Bronchial epithelial cell (primary cell): ENCODE measurements around the gene NWD2. TPM values are rescaled to one million over a fixed set of nuclear protein-coding genes. Genes with fewer than 3 reads are reported as not detected.

Experiments
- DNase-seq: peaks from one replicate; pipeline ENCODE4 v3.0.0-alpha.2; 2010; ENCODE audit warnings: low read depth
- FAIRE-seq: peaks from 2 replicates; lab custom pipeline; 2011; peaks lifted over from hg19 to GRCh38; lab: Jason Lieb, UNC
- H3K27me3 ChIP-seq: 2 replicates; pipeline ENCODE4 v1.5.1; 2011; ENCODE audit warnings: low read length; ENCODE audit not compliant: control insufficient read depth, insufficient read depth
- H3K36me3 ChIP-seq: 2 replicates; pipeline ENCODE4 v1.5.1; 2011; ENCODE audit warnings: low read length; ENCODE audit not compliant: control insufficient read depth, insufficient read depth
- H3K4me3 ChIP-seq: 2 replicates; pipeline ENCODE4 v1.5.1; 2011; ENCODE audit warnings: mild to moderate bottlenecking, low read depth, low read length, control low read depth
- total RNA-seq: library from RNA; depleted of rRNA; stranded (reverse); fragments of >200 nt; gene quantifications from 2 replicates; pipeline ENCODE4 v1.2.1, GENCODE V29; 2014
- TF ChIP-seq, protein P1 (sequence below): IDR thresholded peaks from 2 replicates; pipeline ENCODE4 v1.5.1; 2011; ENCODE audit warnings: mild to moderate bottlenecking, moderate library complexity, low read length, control low read depth, inconsistent platforms; ENCODE audit not compliant: insufficient read depth, severe bottlenecking

Gene NWD2
- total RNA-seq, 1 donor from 2014 or later = 0.26 TPM

DNA sequence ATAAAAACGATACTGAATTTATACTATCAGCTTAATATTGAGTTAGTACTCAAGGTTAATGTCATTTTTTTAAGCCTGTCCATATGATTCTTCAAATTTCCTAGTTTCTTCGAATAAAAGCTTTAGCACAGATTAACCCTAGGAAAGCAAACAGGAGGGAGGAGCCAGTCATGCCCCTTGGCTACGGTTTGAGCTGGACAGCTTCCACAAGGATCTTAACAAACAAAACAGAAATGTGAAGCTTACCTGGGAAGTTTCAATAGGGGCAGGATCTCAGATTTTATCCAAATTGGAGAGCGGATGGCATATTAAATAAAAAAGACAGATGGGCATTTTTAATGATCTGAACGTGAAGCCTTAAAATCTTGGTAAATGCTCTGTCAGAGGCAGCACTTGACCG lies 2.3 kb downstream of the NWD2 start:
- TF ChIP-seq, protein P1, sequence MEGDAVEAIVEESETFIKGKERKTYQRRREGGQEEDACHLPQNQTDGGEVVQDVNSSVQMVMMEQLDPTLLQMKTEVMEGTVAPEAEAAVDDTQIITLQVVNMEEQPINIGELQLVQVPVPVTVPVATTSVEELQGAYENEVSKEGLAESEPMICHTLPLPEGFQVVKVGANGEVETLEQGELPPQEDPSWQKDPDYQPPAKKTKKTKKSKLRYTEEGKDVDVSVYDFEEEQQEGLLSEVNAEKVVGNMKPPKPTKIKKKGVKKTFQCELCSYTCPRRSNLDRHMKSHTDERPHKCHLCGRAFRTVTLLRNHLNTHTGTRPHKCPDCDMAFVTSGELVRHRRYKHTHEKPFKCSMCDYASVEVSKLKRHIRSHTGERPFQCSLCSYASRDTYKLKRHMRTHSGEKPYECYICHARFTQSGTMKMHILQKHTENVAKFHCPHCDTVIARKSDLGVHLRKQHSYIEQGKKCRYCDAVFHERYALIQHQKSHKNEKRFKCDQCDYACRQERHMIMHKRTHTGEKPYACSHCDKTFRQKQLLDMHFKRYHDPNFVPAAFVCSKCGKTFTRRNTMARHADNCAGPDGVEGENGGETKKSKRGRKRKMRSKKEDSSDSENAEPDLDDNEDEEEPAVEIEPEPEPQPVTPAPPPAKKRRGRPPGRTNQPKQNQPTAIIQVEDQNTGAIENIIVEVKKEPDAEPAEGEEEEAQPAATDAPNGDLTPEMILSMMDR = no peak
- H3K4me3 ChIP-seq = no peak overlapping the region
- H3K36me3 ChIP-seq = no peaks in the 10 kb centered on the region
- no peak for FAIRE-seq
- no peak for DNase-seq
- peaks cover 16% of the 10 kb centered on the region for H3K27me3 ChIP-seq

DNA sequence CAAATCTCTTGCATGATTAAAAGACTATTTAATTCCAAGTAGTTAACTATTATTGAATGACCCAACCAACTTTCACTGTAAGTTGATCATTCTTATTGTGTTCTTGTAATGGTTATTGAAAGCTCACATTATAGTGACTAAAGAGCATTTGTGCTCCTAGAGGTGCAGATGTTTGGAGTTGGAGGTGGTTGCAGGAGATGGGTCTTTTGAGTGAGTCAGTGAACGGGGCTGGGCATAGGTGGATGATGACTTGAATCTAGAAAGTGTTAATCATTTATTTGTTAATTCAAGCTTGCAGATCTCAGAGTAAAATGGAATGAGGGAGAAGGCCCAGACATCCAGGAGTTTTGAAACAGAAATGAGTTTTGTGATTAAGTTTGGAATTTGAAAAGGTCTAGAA lies 13.7 kb downstream of the NWD2 start:
- no peaks in the 10 kb centered on the region for H3K27me3 ChIP-seq
- no peak overlapping the region for H3K4me3 ChIP-seq
- no peaks in the 10 kb centered on the region for H3K36me3 ChIP-seq
- TF ChIP-seq, protein P1 = no peak
- no peak for FAIRE-seq
- DNase-seq = no peak

DNA sequence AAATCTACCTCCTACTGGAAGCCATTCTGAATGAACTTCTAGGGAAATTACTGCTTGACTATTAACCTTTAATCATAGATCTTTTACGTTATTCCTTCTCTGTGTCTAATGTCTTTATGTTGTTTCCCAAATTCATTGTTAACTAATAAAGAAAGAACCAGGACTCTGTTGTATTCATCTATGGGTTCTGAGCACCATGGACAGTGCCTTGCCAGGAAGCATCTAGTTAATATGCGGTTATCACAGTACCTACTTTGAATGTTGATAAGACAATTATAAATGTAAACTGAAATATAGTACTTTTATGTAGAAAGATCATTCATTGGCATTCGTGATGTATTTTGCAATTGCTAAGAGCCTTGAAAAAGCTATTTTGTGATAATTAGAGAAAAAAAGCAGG lies 23.8 kb downstream of the NWD2 start:
- Histone ChIP-seq H3K4me3 (no peak overlapping the region), H3K36me3 (no peaks in the 10 kb centered on the region), H3K27me3 (no peaks in the 10 kb centered on the region)
- DNase-seq (no peak), FAIRE-seq (no peak)
- TF ChIP-seq, protein P1 = no peak

DNA sequence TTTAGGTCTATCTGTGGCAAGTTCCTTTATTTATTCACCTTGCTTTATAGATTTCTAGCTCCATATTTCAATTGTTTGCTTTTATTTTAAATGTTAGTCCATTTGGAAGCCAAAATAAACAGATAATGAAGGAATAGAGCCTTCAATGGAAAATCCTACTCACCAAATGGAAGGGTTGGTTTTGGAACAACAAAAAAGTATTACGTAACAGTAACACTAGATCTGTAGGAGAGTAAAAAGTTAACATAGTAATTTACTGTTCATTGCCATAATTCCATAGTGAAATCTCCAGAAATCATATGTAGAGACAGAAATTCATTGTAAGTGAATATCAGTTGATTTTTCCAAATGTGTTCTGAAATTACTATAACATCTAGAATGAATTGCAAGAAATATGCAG lies 34.6 kb downstream of the NWD2 start:
- H3K4me3 ChIP-seq = no peak overlapping the region
- DNase-seq = no peak
- TF ChIP-seq, protein P1 = no peak
- no peaks in the 10 kb centered on the region for H3K27me3 ChIP-seq
- H3K36me3 ChIP-seq = no peaks in the 10 kb centered on the region
- no peak for FAIRE-seq

DNA sequence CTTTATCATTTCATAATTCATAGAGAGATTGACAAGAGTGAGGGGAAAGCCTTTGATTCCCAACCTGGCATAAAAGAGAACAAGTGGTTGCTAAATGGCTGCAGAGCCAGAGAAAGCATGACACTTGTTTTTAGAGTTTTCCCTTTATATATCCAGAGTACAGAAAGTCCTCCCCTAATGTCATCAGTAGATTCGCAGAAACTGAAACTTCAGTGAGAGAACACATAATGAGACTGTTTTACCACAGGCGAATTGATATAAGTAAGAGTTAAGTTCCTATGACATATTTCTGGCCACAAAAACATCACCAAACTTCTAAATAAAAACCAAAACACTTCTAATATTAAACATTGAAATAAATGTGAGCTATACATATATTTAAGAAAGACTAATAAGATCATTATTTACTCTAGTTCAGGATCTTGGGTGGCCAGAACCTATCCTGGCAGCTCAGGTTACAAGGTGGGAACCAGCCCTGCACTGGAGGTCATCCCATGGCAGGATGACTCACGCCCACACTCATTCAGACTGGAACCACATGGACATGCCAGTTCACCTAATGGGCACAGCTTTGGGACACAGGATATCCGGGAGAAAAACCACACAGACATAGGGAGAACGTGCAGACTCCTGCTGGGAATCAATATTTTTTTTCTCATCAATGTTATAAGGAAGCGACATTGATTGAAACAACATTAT lies 35.5 kb downstream of the NWD2 start:
- FAIRE-seq = no peak
- TF ChIP-seq, protein P1 = no peak
- Histone ChIP-seq H3K4me3 (no peak overlapping the region), H3K36me3 (no peaks in the 10 kb centered on the region), H3K27me3 (no peaks in the 10 kb centered on the region)
- peak; percentile 16 for DNase-seq

DNA sequence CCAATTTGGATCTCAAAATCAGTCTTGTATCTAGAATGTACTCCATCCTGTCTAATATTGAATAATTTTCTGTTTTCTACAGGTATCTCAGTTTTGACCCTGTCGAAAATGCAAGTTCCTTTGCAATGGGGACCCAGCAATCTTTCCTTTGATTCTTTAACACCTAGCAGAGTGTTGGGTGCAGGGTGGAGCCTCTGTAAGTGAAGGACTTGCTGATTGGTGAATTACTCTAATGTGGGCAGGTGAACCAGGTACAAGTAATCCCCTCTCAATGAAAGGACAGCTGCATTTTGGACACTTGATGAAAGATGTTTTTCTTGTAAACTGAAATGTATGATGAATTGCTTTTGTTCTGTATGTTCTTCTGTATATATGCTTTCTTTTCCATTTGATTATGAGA lies 54.9 kb downstream of the NWD2 start:
- Histone ChIP-seq H3K36me3 (no peaks in the 10 kb centered on the region), H3K4me3 (no peak overlapping the region), H3K27me3 (no peaks in the 10 kb centered on the region)
- TF ChIP-seq, protein P1 = no peak
- no peak for FAIRE-seq
- DNase-seq = no peak
